Measurements from ENCODE around the gene GNAT2. TPM values are rescaled to one million over a fixed set of nuclear protein-coding genes. Genes with fewer than 3 reads are reported as not detected.

Gene GNAT2
- total and polyA plus RNA-seq, 2 donors (not counting 1 experiment from before 2014, with no cell fraction given), result 0.17 to 0.22 TPM

- no peak overlapping the region for H3K4me3 ChIP-seq (replicated peaks in 1 of 4; ENCODE audit: control extremely low read depth in 1 of 4, insufficient read depth in 1 of 4, low read depth in 3 of 4, low read length in 4 of 4)
- H3K4me1 ChIP-seq (ENCODE audit: control insufficient read depth, extremely low read depth, insufficient read depth, low read length), result peaks cover 4% of the 10 kb centered on the region
- H3K27me3 ChIP-seq (ENCODE audit: control insufficient read depth, insufficient read depth, low read length), result no peaks in the 10 kb centered on the region
- H3K9ac ChIP-seq (ENCODE audit: insufficient read depth, low read length), result no peak overlapping the region
- no peak overlapping the region for H3K4me2 ChIP-seq (ENCODE audit: extremely low read depth, insufficient read depth, low read length)
- no peaks in the 10 kb centered on the region for H3K36me3 ChIP-seq (ENCODE audit: control insufficient read depth, insufficient read depth, low read length)
- H4K20me1 ChIP-seq (ENCODE audit: control insufficient read depth, extremely low read depth, insufficient read depth, low read length), result peaks cover 1% of the 10 kb centered on the region
- TF ChIP-seq CTCF (conservative IDR thresholded peaks at IDR 0.05 in 1 of 2, IDR thresholded peaks at IDR 0.05 in 1 of 2; ENCODE audit: low read depth in 1 of 2, low read length in 2 of 2), result no peak
- TF ChIP-seq EZH2 (IDR thresholded peaks at IDR 0.05; ENCODE audit: low read length, missing control alignments), result no peak
- no peak for DNase-seq (ENCODE audit: low read depth in 2 of 2)
- no peak overlapping the region for H3K27ac ChIP-seq (ENCODE audit: insufficient read depth, low read length)
- H3K9me3 ChIP-seq (ENCODE audit: control insufficient read depth, insufficient read depth, low read depth, low read length), result no peaks in the 10 kb centered on the region
- no peak overlapping the region for H2AFZ ChIP-seq (ENCODE audit: low read length)
- H3K79me2 ChIP-seq (ENCODE audit: control insufficient read depth, insufficient read depth, low read length), result peaks cover 99% of the 10 kb centered on the region
Measured at GRCh38 chr1:109564194-109564878, 55.1 kb downstream of the GNAT2 start.

GRCh38 chr1:109559995-109560394 lies 59.4 kb downstream of the GNAT2 start:
- no peaks in the 10 kb centered on the region for H3K9me3 ChIP-seq (ENCODE audit: control insufficient read depth, insufficient read depth, low read depth, low read length)
- peaks cover 6% of the 10 kb centered on the region for H3K4me1 ChIP-seq (ENCODE audit: control insufficient read depth, extremely low read depth, insufficient read depth, low read length)
- no peak overlapping the region for H3K9ac ChIP-seq (ENCODE audit: insufficient read depth, low read length)
- no peak for DNase-seq (ENCODE audit: low read depth in 2 of 2)
- H3K79me2 ChIP-seq (ENCODE audit: control insufficient read depth, insufficient read depth, low read length), result peaks cover 98% of the 10 kb centered on the region
- no peaks in the 10 kb centered on the region for H3K27me3 ChIP-seq (ENCODE audit: control insufficient read depth, insufficient read depth, low read length)
- TF ChIP-seq CTCF (conservative IDR thresholded peaks at IDR 0.05 in 1 of 2, IDR thresholded peaks at IDR 0.05 in 1 of 2; ENCODE audit: low read depth in 1 of 2, low read length in 2 of 2), result no peak
- no peak for TF ChIP-seq EZH2 (IDR thresholded peaks at IDR 0.05; ENCODE audit: low read length, missing control alignments)
- H4K20me1 ChIP-seq (ENCODE audit: control insufficient read depth, extremely low read depth, insufficient read depth, low read length), result no peaks in the 10 kb centered on the region
- no peaks in the 10 kb centered on the region for H3K36me3 ChIP-seq (ENCODE audit: control insufficient read depth, insufficient read depth, low read length)
- H3K4me2 ChIP-seq (ENCODE audit: extremely low read depth, insufficient read depth, low read length), result no peak overlapping the region
- no peak overlapping the region for H2AFZ ChIP-seq (ENCODE audit: low read length)
- no peak overlapping the region for H3K27ac ChIP-seq (ENCODE audit: insufficient read depth, low read length)
- H3K4me3 ChIP-seq (replicated peaks in 1 of 4; ENCODE audit: control extremely low read depth in 1 of 4, insufficient read depth in 1 of 4, low read depth in 3 of 4, low read length in 4 of 4), result no peak overlapping the region

GRCh38 chr1:109557520-109557919 lies 61.9 kb downstream of the GNAT2 start:
- no peaks in the 10 kb centered on the region for H4K20me1 ChIP-seq (ENCODE audit: control insufficient read depth, extremely low read depth, insufficient read depth, low read length)

More at GRCh38 chr1:109557520-109557919, 61.9 kb downstream of the GNAT2 start:
- Histone ChIP-seq H3K9me3 (ENCODE audit: control insufficient read depth, insufficient read depth, low read depth, low read length) (no peaks in the 10 kb centered on the region), H3K4me1 (ENCODE audit: control insufficient read depth, extremely low read depth, insufficient read depth, low read length) (peaks cover 6% of the 10 kb centered on the region), H3K79me2 (ENCODE audit: control insufficient read depth, insufficient read depth, low read length) (peaks cover 98% of the 10 kb centered on the region), H3K4me2 (ENCODE audit: extremely low read depth, insufficient read depth, low read length) (no peak overlapping the region), H3K9ac (ENCODE audit: insufficient read depth, low read length) (no peak overlapping the region), H3K36me3 (ENCODE audit: control insufficient read depth, insufficient read depth, low read length) (no peaks in the 10 kb centered on the region), H3K4me3 (replicated peaks in 1 of 4; ENCODE audit: control extremely low read depth in 1 of 4, insufficient read depth in 1 of 4, low read depth in 3 of 4, low read length in 4 of 4) (no peak overlapping the region), H3K27me3 (ENCODE audit: control insufficient read depth, insufficient read depth, low read length) (no peaks in the 10 kb centered on the region), H3K27ac (ENCODE audit: insufficient read depth, low read length) (no peak overlapping the region), H2AFZ (ENCODE audit: low read length) (no peak overlapping the region)
- no peak for DNase-seq (ENCODE audit: low read depth in 2 of 2)
- TF ChIP-seq CTCF (conservative IDR thresholded peaks at IDR 0.05 in 1 of 2, IDR thresholded peaks at IDR 0.05 in 1 of 2; ENCODE audit: low read depth in 1 of 2, low read length in 2 of 2) (no peak), EZH2 (IDR thresholded peaks at IDR 0.05; ENCODE audit: low read length, missing control alignments) (no peak)
